SU-DHL-6 (cell line): Measurements from ENCODE around the gene CDK2.

ENCODE experiments used
- EZH2phosphoT487 ChIP-seq: fragments of 200-600 bp; sonication (generic), shearing (Covaris generic); conservative IDR thresholded peaks from 2 replicates; pipeline ENCODE4 v1.6.1; 2018; ENCODE audit warnings: mild to moderate bottlenecking, antibody characterized with exemption, low read length, moderate library complexity, mixed read lengths
- TF ChIP-seq, protein P1 (sequence below): fragments of 200-600 bp; sonication (generic); IDR thresholded peaks from one replicate; pipeline ENCODE4 v1.5.1; 2017; ENCODE audit warnings: antibody characterized with exemption, mild to moderate bottlenecking, low read length, moderate library complexity; ENCODE audit not compliant: insufficient read depth, poor library complexity, severe bottlenecking

DNA sequence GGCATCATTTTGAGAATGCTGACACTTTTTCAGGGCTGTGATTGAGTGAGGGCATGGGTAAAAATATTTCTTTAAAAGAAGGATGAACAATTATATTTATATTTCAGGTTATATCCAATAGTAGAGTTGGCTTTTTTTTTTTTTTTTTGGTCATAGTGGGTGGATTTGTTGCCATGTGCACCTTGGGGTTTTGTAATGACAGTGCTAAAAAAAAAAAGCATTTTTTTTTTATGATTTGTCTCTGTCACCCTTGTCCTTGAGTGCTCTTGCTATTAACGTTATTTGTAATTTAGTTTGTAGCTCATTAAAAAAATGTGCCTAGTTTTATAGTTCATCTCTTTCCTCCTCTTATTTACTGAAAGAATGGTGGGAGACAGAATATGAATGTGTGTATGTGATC, 5.8 kb downstream of the CDK2 start:
- TF ChIP-seq, protein P1, sequence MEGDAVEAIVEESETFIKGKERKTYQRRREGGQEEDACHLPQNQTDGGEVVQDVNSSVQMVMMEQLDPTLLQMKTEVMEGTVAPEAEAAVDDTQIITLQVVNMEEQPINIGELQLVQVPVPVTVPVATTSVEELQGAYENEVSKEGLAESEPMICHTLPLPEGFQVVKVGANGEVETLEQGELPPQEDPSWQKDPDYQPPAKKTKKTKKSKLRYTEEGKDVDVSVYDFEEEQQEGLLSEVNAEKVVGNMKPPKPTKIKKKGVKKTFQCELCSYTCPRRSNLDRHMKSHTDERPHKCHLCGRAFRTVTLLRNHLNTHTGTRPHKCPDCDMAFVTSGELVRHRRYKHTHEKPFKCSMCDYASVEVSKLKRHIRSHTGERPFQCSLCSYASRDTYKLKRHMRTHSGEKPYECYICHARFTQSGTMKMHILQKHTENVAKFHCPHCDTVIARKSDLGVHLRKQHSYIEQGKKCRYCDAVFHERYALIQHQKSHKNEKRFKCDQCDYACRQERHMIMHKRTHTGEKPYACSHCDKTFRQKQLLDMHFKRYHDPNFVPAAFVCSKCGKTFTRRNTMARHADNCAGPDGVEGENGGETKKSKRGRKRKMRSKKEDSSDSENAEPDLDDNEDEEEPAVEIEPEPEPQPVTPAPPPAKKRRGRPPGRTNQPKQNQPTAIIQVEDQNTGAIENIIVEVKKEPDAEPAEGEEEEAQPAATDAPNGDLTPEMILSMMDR = no peak
- TF ChIP-seq EZH2phosphoT487 = no peak
